Skeletal muscle satellite cell (primary cell): ENCODE measurements around the gene ZSCAN20.

ENCODE experiments used
- H3K27me3 ChIP-seq: 2 replicates; pipeline ENCODE4 v1.7.0; 2013; ENCODE audit warnings: low read length; ENCODE audit not compliant: control insufficient read depth, insufficient read depth
- H3K36me3 ChIP-seq: 2 replicates; pipeline ENCODE4 v1.7.0; 2013; ENCODE audit warnings: mild to moderate bottlenecking, control low read depth, low read length; ENCODE audit not compliant: insufficient read depth
- H3K4me1 ChIP-seq: 2 replicates; pipeline ENCODE4 v1.7.0; 2013; ENCODE audit warnings: low read length; ENCODE audit not compliant: control insufficient read depth, insufficient read depth
- H3K4me2 ChIP-seq: 2 replicates; pipeline ENCODE4 v1.7.0; 2013; ENCODE audit warnings: mild to moderate bottlenecking, low read length
- H3K4me3 ChIP-seq: 2 replicates; pipeline ENCODE4 v1.7.0; 2013; ENCODE audit warnings: low read length
- H3K9ac ChIP-seq: 2 replicates; pipeline ENCODE4 v1.7.0; 2013; ENCODE audit warnings: mild to moderate bottlenecking, low read depth, low read length, moderate library complexity
- H3K9me3 ChIP-seq: replicated peaks from 2 replicates; pipeline ENCODE4 v1.7.0; 2013; ENCODE audit warnings: mild to moderate bottlenecking, control low read depth, low read length

Gene ZSCAN20

GRCh38 chr1:33516891-33517567 lies 44.6 kb downstream of the ZSCAN20 start:
- H3K4me2 ChIP-seq: no peak overlapping the region
- no peak overlapping the region for H3K4me3 ChIP-seq
- H3K36me3 ChIP-seq: no peaks in the 10 kb centered on the region
- H3K4me1 ChIP-seq: no peaks in the 10 kb centered on the region
- H3K9ac ChIP-seq: no peak overlapping the region
- peaks cover 3% of the 10 kb centered on the region for H3K27me3 ChIP-seq
- no peaks in the 10 kb centered on the region for H3K9me3 ChIP-seq

GRCh38 chr1:33517596-33518250 lies 45.3 kb downstream of the ZSCAN20 start:
- Histone ChIP-seq H3K9me3 (no peaks in the 10 kb centered on the region), H3K9ac (no peak overlapping the region), H3K4me3 (no peak overlapping the region), H3K4me2 (no peak overlapping the region), H3K36me3 (no peaks in the 10 kb centered on the region), H3K27me3 (peaks cover 3% of the 10 kb centered on the region), H3K4me1 (no peaks in the 10 kb centered on the region)

- Histone ChIP-seq H3K27me3 (peaks cover 3% of the 10 kb centered on the region), H3K4me3 (no peak overlapping the region), H3K9me3 (no peaks in the 10 kb centered on the region), H3K4me2 (no peak overlapping the region), H3K4me1 (no peaks in the 10 kb centered on the region), H3K36me3 (no peaks in the 10 kb centered on the region), H3K9ac (no peak overlapping the region)
Observed at GRCh38 chr1:33519240-33519884, 46.9 kb downstream of the ZSCAN20 start.

- no peak overlapping the region for H3K4me2 ChIP-seq
- no peak overlapping the region for H3K4me3 ChIP-seq
- no peaks in the 10 kb centered on the region for H3K4me1 ChIP-seq
- H3K9me3 ChIP-seq: no peaks in the 10 kb centered on the region
- no peak overlapping the region for H3K9ac ChIP-seq
- H3K36me3 ChIP-seq: no peaks in the 10 kb centered on the region
- no peaks in the 10 kb centered on the region for H3K27me3 ChIP-seq
Observed at GRCh38 chr1:33524586-33524985, 52.1 kb downstream of the ZSCAN20 start.

- H3K4me2 ChIP-seq: no peak overlapping the region
- H3K4me3 ChIP-seq: no peak overlapping the region
- H3K9me3 ChIP-seq: no peaks in the 10 kb centered on the region
- peaks cover 4% of the 10 kb centered on the region for H3K27me3 ChIP-seq
- H3K4me1 ChIP-seq: no peaks in the 10 kb centered on the region
- H3K9ac ChIP-seq: no peak overlapping the region
- no peaks in the 10 kb centered on the region for H3K36me3 ChIP-seq
Observed at GRCh38 chr1:33527934-33528333, 55.5 kb downstream of the ZSCAN20 start.

GRCh38 chr1:33529957-33530356 lies 57.5 kb downstream of the ZSCAN20 start:
- H3K27me3 ChIP-seq: peaks cover 8% of the 10 kb centered on the region
- H3K9ac ChIP-seq: no peak overlapping the region
- H3K9me3 ChIP-seq: no peaks in the 10 kb centered on the region
- H3K4me1 ChIP-seq: no peaks in the 10 kb centered on the region
- H3K4me2 ChIP-seq: no peak overlapping the region
- no peak overlapping the region for H3K4me3 ChIP-seq
- no peaks in the 10 kb centered on the region for H3K36me3 ChIP-seq

- Histone ChIP-seq H3K36me3 (no peaks in the 10 kb centered on the region), H3K4me3 (no peak overlapping the region), H3K4me1 (no peaks in the 10 kb centered on the region), H3K9me3 (no peaks in the 10 kb centered on the region), H3K4me2 (no peak overlapping the region), H3K27me3 (peaks cover 8% of the 10 kb centered on the region), H3K9ac (no peak overlapping the region)
Observed at GRCh38 chr1:33532250-33532649, 59.8 kb downstream of the ZSCAN20 start.

- no peaks in the 10 kb centered on the region for H3K9me3 ChIP-seq
- H3K4me2 ChIP-seq: no peak overlapping the region
- no peak overlapping the region for H3K9ac ChIP-seq
- no peaks in the 10 kb centered on the region for H3K4me1 ChIP-seq
- H3K27me3 ChIP-seq: peaks cover 8% of the 10 kb centered on the region
- H3K4me3 ChIP-seq: no peak overlapping the region
- H3K36me3 ChIP-seq: no peaks in the 10 kb centered on the region
Observed at GRCh38 chr1:33532936-33533335, 60.5 kb downstream of the ZSCAN20 start.

- Histone ChIP-seq H3K4me3 (no peak overlapping the region), H3K36me3 (no peaks in the 10 kb centered on the region), H3K9me3 (no peaks in the 10 kb centered on the region), H3K4me2 (no peak overlapping the region), H3K27me3 (peaks cover 8% of the 10 kb centered on the region), H3K4me1 (no peaks in the 10 kb centered on the region), H3K9ac (no peak overlapping the region)
Observed at GRCh38 chr1:33535334-33535733, 62.9 kb downstream of the ZSCAN20 start.

GRCh38 chr1:33537885-33538284 lies 65.4 kb downstream of the ZSCAN20 start:
- H3K9ac ChIP-seq: no peak overlapping the region
- no peaks in the 10 kb centered on the region for H3K9me3 ChIP-seq
- no peaks in the 10 kb centered on the region for H3K36me3 ChIP-seq
- peaks cover 4% of the 10 kb centered on the region for H3K27me3 ChIP-seq
- no peak overlapping the region for H3K4me2 ChIP-seq
- no peak overlapping the region for H3K4me3 ChIP-seq
- H3K4me1 ChIP-seq: no peaks in the 10 kb centered on the region

GRCh38 chr1:33541966-33542365 lies 69.5 kb downstream of the ZSCAN20 start:
- Histone ChIP-seq H3K36me3 (no peaks in the 10 kb centered on the region), H3K4me2 (no peak overlapping the region), H3K4me1 (no peaks in the 10 kb centered on the region), H3K9me3 (no peaks in the 10 kb centered on the region), H3K9ac (no peak overlapping the region), H3K4me3 (no peak overlapping the region), H3K27me3 (no peaks in the 10 kb centered on the region)
